Vagina (tissue), 2 donors: Measurements from ENCODE around the gene GPI. TPM values are rescaled to one million over a fixed set of nuclear protein-coding genes. Genes with fewer than 3 reads are reported as not detected.

ENCODE experiments used
- DNase-seq, 2 donors: peaks; one replicate each; pipeline ENCODE4 v3.0.0-alpha.2; 2017; ENCODE audit errors: extremely low spot score in 2 of 2
- H3K27ac ChIP-seq: fragments of 200-600 bp; sonication (generic); one replicate; pipeline ENCODE4 v1.5.1; 2019
- H3K27me3 ChIP-seq: fragments of 200-600 bp; sonication (generic); one replicate; pipeline ENCODE4 v1.5.1; 2019
- H3K36me3 ChIP-seq, 2 donors: fragments of 200-600 bp; sonication (generic); one replicate each; pipeline ENCODE4 v1.5.1; 2017 to 2019
- H3K4me1 ChIP-seq: fragments of 200-600 bp; sonication (generic); one replicate; pipeline ENCODE4 v1.5.1; 2019
- H3K4me3 ChIP-seq, 2 donors: fragments of 200-600 bp; sonication (generic); 1 replicate in 1 of 2; 2 replicates in 1 of 2; pipeline ENCODE4 v1.5.1; 2016 to 2019
- H3K9me3 ChIP-seq: fragments of 200-600 bp; sonication (generic); one replicate; pipeline ENCODE4 v1.5.1; 2019
- POLR2A ChIP-seq, 2 donors: fragments of 450-650 bp; IDR thresholded peaks; one replicate each; pipeline ENCODE4 v1.6.1; 2017; ENCODE audit warnings: antibody characterized with exemption in 2 of 2, mild to moderate bottlenecking in 2 of 2, moderate library complexity in 2 of 2
- POLR2AphosphoS5 ChIP-seq, 2 donors: sonication (generic); formaldehyde crosslinking; IDR thresholded peaks; one replicate each; pipeline ENCODE4 v1.9.0; 2017; ENCODE audit warnings: antibody characterized with exemption in 2 of 2, mild to moderate bottlenecking in 2 of 2, low read depth in 1 of 2; ENCODE audit not compliant: insufficient read depth in 1 of 2
- intact Hi-C: fragments of 100-400 bp; cut with DNase I; formaldehyde crosslinking; loops from one replicate; pipeline ENCODE4 v1.15.1; 2023
- total RNA-seq: library from RNA; depleted of rRNA; stranded (reverse); fragments of >200 nt; gene quantifications from one replicate; pipeline ENCODE4 v1.2.3, GENCODE V29; 2016
- TF ChIP-seq, protein P1 (sequence below), 3 experiments: fragments of 450-650 bp in 2 of 3; fragments of 200-600 bp in 1 of 3; sonication (generic) in 1 of 3; IDR thresholded peaks; one replicate each; pipeline ENCODE4 v1.5.1; 2017 to 2019; ENCODE audit warnings: antibody characterized with exemption in 3 of 3, mild to moderate bottlenecking in 2 of 3, moderate library complexity in 2 of 3

GPI gene
- total RNA-seq, 1 donor from 2014 or later: 201 TPM

DNA sequence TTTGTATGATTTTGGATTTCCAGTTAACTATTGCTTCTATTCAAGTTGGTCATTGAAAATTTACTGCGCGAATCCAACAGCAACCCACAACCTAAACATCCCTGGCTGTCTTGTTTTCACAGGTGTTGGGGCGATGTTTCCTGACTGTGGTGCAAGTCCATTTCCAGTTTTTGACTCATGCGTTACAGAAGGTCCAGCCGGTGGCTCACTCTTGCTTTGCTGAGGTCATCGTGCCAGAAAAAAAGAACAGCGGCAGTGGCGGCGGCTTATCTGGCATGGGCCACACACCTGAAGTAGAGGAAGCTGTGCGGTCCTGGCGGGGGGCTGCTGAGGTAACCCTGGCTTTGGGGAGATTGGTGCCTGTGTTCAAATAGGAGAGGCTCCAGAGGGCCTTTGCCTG, 45.2 kb upstream of the GPI start:
- Histone ChIP-seq H3K27ac (no peak overlapping the region), H3K27me3 (no peaks in the 10 kb centered on the region), H3K36me3 (peaks cover 0 to under 1% of the 10 kb centered on the region in 2 donors), H3K4me3 (no peak overlapping the region), H3K9me3 (no peaks in the 10 kb centered on the region), H3K4me1 (peaks cover 31% of the 10 kb centered on the region)
- no peak for DNase-seq
- intact Hi-C loops: no loop called here
- TF ChIP-seq POLR2AphosphoS5 (IDR thresholded peaks at IDR 0.05; ENCODE audit: insufficient read depth in 1 of 2, low read depth in 1 of 2): no peak
- TF ChIP-seq POLR2A (IDR thresholded peaks at IDR 0.05): no peak
- TF ChIP-seq, protein P1, sequence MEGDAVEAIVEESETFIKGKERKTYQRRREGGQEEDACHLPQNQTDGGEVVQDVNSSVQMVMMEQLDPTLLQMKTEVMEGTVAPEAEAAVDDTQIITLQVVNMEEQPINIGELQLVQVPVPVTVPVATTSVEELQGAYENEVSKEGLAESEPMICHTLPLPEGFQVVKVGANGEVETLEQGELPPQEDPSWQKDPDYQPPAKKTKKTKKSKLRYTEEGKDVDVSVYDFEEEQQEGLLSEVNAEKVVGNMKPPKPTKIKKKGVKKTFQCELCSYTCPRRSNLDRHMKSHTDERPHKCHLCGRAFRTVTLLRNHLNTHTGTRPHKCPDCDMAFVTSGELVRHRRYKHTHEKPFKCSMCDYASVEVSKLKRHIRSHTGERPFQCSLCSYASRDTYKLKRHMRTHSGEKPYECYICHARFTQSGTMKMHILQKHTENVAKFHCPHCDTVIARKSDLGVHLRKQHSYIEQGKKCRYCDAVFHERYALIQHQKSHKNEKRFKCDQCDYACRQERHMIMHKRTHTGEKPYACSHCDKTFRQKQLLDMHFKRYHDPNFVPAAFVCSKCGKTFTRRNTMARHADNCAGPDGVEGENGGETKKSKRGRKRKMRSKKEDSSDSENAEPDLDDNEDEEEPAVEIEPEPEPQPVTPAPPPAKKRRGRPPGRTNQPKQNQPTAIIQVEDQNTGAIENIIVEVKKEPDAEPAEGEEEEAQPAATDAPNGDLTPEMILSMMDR (IDR thresholded peaks at IDR 0.05): no peak

DNA sequence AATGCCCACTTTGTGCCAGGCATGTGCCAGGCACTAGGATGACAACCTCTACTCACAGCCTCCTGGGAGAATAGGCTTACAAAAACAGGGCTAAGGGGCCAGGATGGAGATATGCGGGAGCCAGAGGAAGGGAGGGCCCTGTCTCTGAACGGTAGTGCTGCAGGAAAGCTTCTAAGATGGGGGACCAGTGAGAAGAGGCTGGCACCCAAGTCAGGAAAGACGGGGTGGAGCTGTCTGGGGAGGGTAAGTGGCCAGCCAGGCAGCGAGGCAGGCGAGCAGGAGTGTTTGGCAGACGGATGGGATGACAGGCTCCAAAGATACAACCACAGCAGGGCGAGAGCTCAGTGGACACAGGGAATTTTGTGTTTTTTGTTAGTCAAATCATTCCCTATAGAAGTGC, 44.7 kb upstream of the GPI start:
- Histone ChIP-seq H3K27me3 (no peaks in the 10 kb centered on the region), H3K9me3 (no peaks in the 10 kb centered on the region), H3K27ac (no peak overlapping the region), H3K4me3 (no peak overlapping the region), H3K4me1 (peaks cover 31% of the 10 kb centered on the region), H3K36me3 (peaks cover 0 to 6% of the 10 kb centered on the region in 2 donors)
- DNase-seq: no peak
- intact Hi-C loops: no loop called here
- no peak for TF ChIP-seq POLR2A (IDR thresholded peaks at IDR 0.05)
- TF ChIP-seq, protein P1 (IDR thresholded peaks at IDR 0.05): no peak
- TF ChIP-seq POLR2AphosphoS5 (IDR thresholded peaks at IDR 0.05; ENCODE audit: insufficient read depth in 1 of 2, low read depth in 1 of 2): no peak

DNA sequence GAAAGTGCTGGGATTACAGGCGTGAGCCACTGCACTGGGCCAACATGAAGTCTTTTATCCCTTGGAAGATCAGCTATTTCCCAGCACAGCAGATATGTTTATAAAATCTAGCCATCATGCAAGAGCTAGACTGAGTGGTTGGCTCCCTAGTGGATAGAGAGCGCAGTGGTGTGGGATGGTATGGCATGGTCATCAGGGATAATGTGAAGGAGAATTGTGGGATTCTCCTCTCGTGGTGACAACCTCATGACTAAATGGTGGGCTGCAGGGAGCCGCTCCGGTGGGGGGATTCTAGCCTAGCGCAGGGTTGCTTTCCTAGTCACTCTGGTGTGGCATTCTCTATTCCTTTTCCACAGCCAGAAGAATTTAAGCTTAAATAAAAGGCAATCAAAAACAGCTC, 43.3 kb upstream of the GPI start:
- Histone ChIP-seq H3K4me3 (no peak overlapping the region), H3K27ac (no peak overlapping the region), H3K27me3 (no peaks in the 10 kb centered on the region), H3K9me3 (no peaks in the 10 kb centered on the region), H3K36me3 (peaks cover 0 to 16% of the 10 kb centered on the region in 2 donors), H3K4me1 (peaks cover 22% of the 10 kb centered on the region)
- intact Hi-C loops: no loop called here
- DNase-seq: no peak
- TF ChIP-seq POLR2A (IDR thresholded peaks at IDR 0.05) (no peak), POLR2AphosphoS5 (IDR thresholded peaks at IDR 0.05; ENCODE audit: insufficient read depth in 1 of 2, low read depth in 1 of 2) (no peak)
- TF ChIP-seq, protein P1 (IDR thresholded peaks at IDR 0.05): no peak

DNA sequence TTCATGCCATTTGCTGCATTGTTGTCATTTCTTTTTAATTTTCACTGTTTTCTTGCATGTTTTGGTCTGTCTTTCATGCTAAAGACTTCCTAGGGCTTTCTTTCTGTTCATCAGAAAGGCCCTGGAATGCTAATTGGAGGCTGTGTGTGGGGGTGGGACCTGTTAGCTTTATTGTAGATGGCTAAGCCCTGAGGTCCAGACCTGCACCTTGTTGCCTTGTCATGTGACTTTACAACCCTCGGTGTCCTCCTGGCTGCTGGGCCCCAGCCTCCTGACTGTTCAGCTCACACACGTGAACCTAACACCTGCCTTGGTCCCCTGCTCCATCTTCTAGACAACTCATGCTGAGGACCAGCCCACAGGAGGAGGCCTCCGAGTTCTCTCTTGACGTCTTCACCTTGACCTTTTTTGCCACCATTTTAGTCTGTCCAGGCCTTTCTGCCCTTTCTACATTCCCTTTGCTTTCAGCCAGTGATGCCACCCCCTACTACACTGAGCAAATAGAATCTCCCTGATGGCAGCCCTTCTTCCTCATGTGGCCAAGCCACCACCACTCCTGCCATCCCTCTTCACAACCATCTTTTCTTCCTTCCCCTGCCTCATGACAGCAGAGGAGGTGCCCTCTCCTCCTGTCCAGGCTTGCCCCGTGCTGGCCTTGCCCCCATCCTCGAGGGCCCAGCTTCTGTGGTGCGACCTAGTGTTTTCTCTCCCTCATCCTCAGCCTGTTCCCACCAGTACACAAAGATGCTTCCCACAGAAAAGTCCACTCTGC, 41.4 kb upstream of the GPI start:
- intact Hi-C loops: no loop called here
- H3K9me3 ChIP-seq: no peaks in the 10 kb centered on the region
- TF ChIP-seq POLR2AphosphoS5 (IDR thresholded peaks at IDR 0.05; ENCODE audit: insufficient read depth in 1 of 2, low read depth in 1 of 2) (no peak), POLR2A (IDR thresholded peaks at IDR 0.05) (no peak)
- TF ChIP-seq, protein P1 (IDR thresholded peaks at IDR 0.05): no peak
- no peak overlapping the region for H3K27ac ChIP-seq
- no peak for DNase-seq
- H3K36me3 ChIP-seq: peaks cover 0 to 30% of the 10 kb centered on the region in 2 donors
- no peak overlapping the region for H3K4me3 ChIP-seq
- peaks cover 3% of the 10 kb centered on the region for H3K4me1 ChIP-seq
- H3K27me3 ChIP-seq: no peaks in the 10 kb centered on the region

DNA sequence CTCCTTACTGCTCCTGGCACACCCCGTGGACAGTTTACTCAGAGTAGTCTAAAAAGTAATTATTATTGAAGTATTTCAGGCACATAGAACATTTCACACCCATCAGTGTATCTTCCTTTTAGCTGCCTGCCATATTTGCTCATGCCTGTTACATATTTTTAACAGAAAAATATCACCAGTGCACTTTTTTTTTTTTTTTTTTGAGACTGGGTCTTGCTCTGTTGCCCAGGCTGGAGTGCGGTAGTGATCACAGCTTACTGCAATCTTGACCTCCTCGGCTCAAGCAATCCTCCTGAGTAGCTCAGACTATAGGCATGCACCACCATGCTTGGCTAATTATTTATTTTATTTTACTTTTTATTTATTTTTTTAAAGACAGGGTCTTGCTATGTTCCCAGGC, 40.7 kb upstream of the GPI start:
- Histone ChIP-seq H3K27me3 (no peaks in the 10 kb centered on the region), H3K9me3 (no peaks in the 10 kb centered on the region), H3K4me3 (no peak overlapping the region), H3K36me3 (peaks cover 0 to 34% of the 10 kb centered on the region in 2 donors), H3K4me1 (no peaks in the 10 kb centered on the region), H3K27ac (no peak overlapping the region)
- no peak for DNase-seq
- TF ChIP-seq, protein P1 (IDR thresholded peaks at IDR 0.05): no peak
- TF ChIP-seq POLR2AphosphoS5 (IDR thresholded peaks at IDR 0.05; ENCODE audit: insufficient read depth in 1 of 2, low read depth in 1 of 2): no peak
- no peak for TF ChIP-seq POLR2A (IDR thresholded peaks at IDR 0.05)
- intact Hi-C loops: no loop called here
